ENCODE results near the gene THSD7B.
"Not testable (repeated sequence)": the region's sequence is repeated elsewhere in the genome, so short reads cannot be mapped to it uniquely, and the experiment has no call there.

The THSD7B gene

DNA sequence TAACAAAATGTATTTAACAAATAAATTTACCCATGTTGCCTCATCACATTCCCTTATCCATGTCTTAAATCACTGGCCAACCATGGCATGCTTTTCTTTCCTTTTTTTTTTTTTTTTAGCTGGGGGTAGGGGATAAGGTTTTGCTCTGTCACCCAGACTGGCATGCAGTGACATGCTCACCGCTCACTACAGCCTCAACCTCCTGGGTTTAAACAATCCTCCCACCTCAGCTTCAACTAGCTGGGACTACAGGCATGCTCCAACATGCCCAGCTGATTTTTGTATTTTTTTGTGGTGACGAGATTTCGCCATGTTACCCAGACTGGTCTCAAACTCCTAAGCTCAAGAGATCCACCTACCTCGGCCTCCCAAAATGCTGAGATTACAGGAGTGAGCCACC is 266.4 kb downstream of the THSD7B start:
- in situ Hi-C loops (cut with MboI; ENCODE audit: low sequenced_read_pairs) = no loop called here

DNA sequence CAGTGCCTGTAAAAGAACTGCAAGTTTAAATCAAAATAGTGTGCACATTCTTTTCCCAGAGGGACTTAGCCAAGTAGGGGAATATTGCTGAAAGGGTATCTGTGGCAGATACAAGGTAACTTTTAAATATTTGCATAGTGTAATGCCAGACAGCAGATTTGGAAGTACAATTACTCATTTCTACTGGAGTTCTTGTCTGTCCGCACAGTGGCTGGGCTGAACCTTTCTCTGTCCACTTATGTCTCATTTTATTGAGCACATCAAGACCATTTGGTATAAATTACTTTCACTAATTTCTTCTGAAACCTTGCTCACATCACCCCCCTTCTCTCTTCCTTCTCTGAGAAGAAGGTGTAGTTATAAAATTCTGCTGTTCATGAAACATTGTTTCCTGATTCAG is 271.3 kb downstream of the THSD7B start:
- in situ Hi-C loops (cut with MboI; ENCODE audit: low sequenced_read_pairs) = no loop called here

DNA sequence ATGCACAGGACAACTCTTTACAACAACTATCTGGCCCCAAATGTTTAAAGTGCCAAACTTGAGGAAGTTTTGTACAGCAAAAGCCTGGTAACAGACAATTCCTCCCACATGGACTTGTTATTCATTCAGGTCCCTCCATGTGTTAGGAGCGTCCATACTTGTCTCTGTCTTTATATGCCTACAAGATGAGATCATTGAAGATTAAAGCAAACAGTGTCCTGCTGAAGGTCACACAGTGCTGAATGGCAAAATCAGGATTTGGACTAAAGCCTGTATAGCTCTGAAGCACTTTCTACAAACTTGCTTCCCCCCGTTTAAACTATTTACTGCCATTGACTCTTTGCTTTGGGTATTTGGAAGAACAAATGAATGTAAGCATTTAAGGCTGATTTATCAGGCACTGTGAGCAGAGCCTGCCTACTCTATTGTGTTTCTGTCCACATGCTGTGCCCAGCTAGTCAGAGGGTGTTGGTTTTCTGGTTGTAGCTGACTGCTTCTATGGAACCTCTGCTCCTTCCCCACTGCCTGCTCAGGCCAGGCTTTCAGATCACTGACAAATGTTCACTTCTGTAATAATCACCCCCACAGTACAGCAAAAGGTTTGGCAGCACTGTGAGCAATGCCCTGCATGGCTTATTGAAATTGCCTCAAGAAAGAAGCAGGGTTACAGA is 274.3 kb downstream of the THSD7B start:
- in situ Hi-C loops (cut with MboI; ENCODE audit: low sequenced_read_pairs) = no loop called here

DNA sequence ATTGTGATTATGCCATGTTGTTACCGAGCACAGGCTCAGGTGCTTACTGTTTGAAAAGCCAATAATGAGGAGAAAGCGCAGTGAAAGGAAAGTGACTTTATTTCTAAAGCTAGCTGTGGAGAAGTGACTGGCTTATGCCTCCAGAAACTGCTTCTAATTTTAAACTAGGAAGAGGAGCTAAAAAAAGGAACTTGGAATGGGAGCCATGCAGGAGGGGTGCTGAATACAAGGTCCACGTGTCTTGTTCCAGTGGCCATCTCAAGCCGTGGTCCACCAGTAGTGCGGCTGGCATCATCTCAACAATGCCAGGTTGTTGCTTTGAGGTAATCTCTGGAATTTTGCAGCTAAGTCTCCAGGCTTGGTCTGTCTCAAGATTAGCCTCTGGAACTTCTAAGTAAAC is 282.0 kb downstream of the THSD7B start:
- in situ Hi-C loops (cut with MboI; ENCODE audit: low sequenced_read_pairs) = no loop called here

DNA sequence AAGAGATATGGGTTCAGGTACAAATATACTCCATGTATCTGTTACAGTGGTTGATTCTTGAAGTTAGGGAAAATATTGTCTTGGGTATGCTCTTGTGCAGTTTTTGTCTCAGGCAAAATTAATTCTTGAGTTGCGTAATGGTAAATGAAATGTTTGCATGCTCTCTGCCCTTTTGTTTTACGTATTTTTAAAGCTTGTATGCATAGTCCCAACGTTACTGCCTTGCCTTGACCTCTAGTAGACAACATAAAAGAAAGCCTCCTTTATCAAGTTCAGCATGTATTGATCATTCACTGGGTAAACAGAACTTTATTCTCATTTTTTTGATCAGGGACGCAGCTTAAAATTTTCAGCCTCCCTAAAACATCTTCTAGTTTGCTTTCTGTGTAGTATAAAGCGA is 283.1 kb downstream of the THSD7B start:
- in situ Hi-C loops (cut with MboI; ENCODE audit: low sequenced_read_pairs) = no loop called here

DNA sequence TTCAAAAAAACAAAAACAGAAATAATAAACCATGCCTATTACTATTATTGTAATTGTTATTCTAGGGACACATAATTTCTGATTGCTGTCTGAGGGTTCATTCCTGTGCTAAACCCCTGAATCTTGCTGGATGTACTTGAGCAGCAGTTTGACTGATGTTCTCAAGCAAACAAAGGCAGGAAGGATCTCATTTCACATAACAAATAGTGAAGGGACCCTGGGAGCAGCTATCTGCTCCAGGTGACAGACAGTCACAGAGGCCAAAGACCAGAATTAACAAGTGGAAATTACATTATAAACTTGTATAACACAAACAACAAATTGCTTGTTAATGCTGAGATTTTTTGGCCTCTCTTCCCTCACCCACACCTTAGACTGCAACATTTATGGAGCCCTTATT is 284.2 kb downstream of the THSD7B start:
- in situ Hi-C loops (cut with MboI; ENCODE audit: low sequenced_read_pairs) = no loop called here

DNA sequence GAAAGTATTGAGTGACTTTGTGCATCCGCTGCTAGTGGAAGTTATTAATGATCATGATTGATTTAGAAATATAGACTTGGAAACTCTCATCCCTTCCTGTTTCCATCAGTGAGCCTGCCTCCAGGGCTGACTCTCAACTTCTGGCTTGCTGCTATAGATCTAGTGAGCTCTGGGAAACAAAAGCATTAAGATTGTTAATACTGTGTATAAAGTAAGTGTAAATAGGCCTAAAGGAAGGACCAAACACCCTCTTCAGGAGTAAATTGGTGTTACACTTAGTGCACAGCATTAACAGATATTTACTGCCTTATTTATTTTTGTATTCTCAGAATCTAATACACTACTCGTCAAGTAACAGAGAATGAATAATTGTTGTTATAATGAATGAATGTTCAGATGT is 285.6 kb downstream of the THSD7B start:
- in situ Hi-C loops (cut with MboI; ENCODE audit: low sequenced_read_pairs) = no loop called here

DNA sequence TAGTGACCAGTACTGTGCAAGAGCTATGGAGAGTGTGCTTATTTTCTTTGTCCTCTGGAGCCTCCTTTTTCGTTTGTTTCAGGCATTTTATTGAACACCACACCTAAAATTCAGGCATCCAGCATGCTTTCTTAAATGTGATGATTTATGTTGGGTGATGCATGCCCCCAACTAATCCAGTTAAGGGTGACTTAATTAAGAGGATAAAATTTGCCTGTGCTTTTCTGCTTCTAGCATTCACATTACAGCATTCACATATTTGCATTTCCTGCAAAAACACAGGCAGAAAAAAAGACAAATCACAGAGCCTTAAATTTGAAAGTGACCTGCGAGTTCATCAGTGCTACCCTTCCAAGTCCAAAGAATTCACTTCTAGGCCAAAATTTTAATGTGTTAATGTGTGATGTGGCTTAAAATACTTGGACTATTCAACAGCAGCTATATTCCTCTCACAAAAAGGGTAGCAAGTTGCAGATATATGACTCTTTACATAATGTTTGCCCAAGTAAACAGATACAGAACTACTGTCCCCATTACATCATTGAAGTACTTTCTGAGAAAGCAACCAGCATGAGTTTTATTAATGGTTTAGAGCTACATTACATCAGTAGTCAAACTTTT is 286.5 kb downstream of the THSD7B start:
- in situ Hi-C loops (cut with MboI; ENCODE audit: low sequenced_read_pairs) = no loop called here

DNA sequence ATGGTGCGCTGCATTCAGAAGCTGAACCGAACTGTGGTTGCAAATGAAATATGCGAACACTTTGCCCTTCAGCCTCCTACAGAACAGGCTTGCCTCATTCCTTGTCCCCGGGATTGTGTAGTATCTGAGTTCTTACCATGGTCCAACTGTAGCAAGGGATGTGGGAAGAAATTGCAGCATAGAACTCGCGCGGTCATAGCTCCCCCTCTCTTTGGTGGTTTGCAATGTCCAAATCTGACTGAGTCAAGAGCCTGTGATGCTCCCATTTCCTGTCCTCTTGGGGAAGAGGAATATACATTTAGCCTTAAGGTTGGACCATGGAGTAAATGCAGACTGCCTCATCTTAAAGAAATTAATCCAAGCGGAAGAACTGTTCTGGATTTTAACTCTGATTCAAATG is 291.4 kb downstream of the THSD7B start:
- in situ Hi-C loops (cut with MboI; ENCODE audit: low sequenced_read_pairs) = no loop called here

DNA sequence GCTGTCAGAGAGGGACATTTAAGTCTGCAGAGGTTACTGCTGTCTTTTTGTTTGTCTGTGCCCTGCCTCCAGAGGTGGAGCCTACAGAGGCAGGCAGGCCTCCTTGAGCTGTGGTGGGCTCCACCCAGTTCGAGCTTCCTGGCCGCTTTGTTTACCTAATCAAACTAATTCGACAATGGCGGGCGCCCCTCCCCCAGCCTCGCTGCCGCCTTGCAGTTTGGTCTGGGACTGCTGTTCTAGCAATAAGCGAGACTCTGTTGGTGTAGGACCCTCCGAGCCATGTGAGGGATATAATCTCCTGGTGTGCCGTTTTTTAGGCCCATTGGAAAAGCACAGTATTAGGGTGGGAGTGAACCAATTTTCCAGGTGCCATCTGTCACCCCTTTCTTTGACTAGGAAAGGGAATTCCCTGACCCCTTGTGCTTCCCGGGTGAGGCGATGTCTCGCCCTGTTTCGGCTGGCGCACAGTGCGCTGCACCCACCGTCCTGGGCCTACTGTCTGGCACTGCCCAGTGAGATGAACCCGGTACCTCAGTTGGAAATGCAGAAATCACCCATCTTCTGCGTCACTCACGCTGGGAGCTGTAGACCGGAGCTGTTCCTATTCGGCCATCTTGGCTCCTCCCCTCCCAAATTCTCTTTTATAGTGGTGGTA is 310.9 kb downstream of the THSD7B start:
- in situ Hi-C loops (cut with MboI; ENCODE audit: low sequenced_read_pairs) = not testable (repeated sequence)

DNA sequence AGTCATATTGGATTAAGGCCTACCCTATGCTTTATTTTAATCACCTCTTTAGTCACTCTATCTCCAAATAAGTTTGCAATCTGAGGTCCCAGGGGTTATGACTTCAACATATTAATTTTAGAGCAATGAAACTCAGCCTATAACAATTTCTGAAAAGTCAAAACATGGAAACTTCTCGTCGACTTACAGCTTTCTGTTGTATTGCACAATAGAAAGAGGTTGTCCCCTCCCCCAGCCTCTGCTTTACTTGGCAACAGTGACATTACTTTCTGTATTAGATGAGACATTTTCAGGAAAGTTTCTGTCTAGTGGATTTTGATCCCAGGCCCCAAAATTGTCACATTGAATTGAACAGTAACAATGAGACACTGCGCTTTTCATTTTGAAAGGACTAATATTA is 326.4 kb downstream of the THSD7B start:
- in situ Hi-C loops (cut with MboI; ENCODE audit: low sequenced_read_pairs) = no loop called here

DNA sequence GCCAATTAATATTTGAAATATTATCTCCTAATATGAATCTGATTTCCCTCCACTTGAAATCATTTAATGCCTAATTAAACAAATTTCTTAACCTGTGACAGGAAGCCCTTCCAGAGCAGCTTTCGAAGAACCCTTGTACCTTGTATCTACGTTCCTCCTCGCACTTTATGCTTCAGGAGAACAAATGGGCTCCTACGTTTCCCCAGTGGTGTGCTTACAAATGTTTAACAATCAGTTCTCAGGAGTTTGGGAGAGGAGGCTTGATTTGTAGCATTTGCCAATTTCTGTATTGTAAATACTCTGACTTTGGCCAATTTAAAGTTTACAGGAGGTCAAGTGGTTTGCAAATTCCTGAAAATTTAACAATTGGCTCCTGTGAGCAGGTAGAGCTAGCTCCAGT is 327.8 kb downstream of the THSD7B start:
- in situ Hi-C loops (cut with MboI; ENCODE audit: low sequenced_read_pairs) = no loop called here

DNA sequence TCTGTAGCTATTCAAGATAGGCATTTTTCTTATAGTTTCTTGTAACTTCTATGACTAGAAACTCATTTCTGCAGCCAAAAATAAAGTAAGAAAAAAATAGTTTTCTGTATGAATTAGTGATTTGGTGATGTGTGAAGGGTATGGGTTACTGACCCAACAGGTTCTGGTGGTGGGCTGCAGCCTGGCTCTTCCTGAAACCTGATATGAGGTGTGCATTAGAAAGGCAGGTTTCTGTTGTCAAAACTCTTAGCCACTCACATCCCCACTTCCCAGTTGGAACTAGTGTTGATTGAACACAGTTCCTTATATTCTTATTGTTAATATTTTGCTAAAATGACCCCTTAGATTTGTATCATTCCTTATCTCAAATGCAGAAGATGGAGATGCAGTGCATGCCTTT is 330.8 kb downstream of the THSD7B start:
- in situ Hi-C loops (cut with MboI; ENCODE audit: low sequenced_read_pairs) = no loop called here

DNA sequence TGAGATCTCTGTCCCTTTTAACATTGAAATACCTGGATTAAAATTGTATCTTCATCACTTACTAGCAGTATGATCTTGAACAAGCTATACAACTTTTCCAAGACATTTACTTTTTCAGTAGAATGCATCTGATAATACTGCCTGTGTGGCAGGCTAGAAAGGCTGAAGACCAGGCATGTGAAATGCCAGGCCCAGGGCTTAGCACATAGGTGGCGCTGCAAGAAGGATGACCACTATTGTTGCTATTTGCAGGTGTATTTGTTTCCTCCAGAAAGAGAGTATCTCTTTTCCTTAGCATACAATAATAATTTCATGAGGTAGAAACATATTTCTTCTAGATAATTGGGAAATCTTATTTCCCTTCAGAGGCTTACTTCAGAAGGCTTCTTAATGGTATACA is 331.3 kb downstream of the THSD7B start:
- in situ Hi-C loops (cut with MboI; ENCODE audit: low sequenced_read_pairs) = no loop called here

DNA sequence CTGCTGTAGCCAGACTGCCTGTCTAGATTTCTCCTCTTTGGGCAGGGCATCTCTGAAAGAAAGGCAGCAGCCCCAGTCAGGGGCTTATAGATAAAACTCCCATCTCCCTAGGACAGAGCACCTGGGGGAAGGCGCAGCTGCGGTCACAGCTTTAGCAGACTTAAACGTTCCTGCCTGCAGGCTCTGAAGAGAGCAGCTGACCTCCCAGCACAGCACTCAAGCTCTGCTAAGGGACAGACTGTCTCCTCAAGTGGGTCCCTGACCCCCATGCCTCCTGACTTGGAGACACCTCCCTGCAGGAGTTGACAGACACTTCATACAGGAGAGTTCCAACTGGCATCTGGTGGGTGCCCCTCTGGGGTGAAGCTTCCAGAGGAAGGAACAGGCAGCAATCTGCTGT is 336.5 kb downstream of the THSD7B start:
- in situ Hi-C loops (cut with MboI; ENCODE audit: low sequenced_read_pairs) = not testable (repeated sequence)

DNA sequence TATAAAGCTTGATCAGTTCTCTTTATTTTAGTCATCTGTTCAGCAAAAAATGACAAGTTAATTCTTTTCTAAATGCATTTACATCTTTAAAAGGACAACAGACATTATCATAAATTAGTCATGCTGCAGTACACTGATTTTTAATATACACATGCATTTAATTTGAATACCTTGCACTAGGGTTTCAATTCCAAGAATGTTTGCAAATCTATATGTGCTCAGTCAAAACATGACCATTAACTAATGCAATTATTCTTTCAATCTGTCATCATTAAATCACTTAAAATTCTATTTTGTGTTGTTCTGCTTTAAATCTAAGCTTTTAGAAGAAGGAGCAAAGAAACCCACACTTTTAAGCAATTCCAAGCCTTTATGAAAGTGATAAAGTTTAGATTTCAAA is 342.6 kb downstream of the THSD7B start:
- in situ Hi-C loops (cut with MboI; ENCODE audit: low sequenced_read_pairs) = no loop called here

DNA sequence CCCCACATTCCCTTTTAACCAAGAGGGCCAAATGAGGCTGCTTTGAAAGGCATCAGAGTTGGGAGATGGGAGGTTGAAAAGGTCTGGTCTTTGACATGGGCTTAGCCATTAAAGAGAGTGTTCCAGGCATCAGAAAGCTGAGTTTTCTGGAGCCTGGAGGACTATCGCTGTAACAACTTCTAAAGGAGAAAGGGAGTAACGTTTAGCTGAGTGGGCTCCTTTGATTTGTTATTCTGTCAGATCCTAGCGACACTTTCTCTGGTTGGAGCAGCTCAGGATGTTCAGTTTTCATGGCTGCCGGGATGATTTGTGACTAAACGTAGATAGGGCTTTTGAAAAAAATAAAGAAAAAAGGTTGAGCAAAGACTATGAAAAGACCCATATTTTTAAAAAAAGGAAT is 346.6 kb downstream of the THSD7B start:
- in situ Hi-C loops (cut with MboI; ENCODE audit: low sequenced_read_pairs) = no loop called here

DNA sequence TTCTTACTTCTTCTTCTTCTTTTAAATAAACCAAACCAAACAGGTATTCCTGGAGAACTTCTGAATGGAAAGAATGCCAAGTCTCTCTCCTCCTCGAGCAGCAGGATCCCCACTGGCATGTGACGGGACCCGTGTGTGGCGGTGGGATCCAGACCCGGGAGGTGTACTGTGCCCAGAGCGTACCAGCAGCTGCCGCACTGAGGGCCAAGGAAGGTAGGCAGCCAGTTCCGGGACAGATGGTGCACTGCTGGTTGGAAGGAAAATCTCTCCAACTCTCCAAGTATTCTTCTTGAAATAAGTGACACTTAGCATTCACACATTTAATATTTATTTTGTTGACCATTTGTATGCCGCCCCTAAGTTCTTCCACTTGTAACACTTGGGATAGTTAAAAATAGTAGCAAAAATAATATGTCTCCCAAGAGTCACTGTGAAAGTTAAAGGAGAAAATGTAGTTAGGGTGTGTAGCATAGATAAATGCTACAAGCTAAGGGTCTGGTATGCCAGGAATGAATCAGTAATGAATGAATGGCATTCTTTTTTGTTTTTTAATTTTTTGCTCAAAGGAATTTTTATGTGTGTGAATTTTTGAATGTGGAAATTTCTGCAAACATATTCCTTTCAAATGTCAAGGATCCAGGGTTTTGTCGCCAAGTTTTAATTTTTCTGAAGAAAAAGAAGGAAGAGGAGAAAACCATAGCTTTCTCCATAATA is 349.9 kb downstream of the THSD7B start:
- in situ Hi-C loops (cut with MboI; ENCODE audit: low sequenced_read_pairs) = no loop called here

DNA sequence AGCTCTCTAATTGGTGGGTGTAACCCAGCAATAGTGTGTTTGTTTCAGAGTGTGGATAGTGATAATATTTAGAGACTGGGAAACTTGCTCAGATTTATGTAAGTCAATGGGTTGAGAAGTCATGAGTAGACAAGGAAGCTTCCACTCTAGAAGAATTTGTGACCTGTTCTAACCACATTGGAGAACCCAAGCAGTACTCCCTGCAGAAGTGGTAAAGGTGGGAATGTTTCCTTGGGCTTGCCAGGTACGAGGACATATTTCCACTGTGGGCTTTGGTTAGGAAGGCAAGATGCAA is 350.4 kb downstream of the THSD7B start:
- in situ Hi-C loops (cut with MboI; ENCODE audit: low sequenced_read_pairs) = no loop called here

DNA sequence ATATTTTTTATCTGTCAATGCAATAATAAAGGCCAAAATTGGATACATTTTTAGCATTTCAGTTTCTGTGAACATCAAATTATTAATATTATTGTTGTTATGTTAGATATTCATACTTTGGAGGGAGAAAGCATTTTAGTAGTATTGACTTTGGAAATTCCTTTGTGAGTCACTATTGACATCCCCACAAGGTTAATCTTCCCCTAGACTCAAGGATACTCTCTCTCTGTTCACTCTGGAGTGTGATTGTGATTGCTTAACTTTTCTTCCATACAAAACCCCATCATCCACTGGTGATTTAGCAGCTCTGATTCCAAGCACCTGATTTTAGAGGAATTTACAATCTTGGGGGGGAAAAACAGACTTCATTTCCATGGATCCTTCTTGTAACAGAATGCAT is 352.0 kb downstream of the THSD7B start:
- in situ Hi-C loops (cut with MboI; ENCODE audit: low sequenced_read_pairs) = no loop called here

DNA sequence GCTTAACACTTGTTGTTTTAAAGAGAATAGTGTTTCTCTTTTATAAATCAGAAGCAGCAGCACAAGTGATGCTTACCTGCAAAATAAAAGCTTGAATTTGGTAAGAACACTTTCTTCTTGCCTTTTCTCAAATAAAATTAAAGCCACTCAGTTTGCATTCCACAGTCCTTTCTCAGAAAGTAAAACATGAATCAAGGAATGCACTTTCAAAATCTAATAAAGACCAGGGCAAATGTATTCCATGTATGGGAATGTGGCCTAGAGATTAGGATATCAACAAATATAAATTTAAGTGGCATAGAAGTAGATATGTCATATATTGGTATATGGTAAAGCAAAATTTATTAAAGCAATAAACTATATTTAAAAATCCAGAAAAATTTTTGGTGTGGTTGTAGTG is 352.8 kb downstream of the THSD7B start:
- in situ Hi-C loops (cut with MboI; ENCODE audit: low sequenced_read_pairs) = no loop called here

DNA sequence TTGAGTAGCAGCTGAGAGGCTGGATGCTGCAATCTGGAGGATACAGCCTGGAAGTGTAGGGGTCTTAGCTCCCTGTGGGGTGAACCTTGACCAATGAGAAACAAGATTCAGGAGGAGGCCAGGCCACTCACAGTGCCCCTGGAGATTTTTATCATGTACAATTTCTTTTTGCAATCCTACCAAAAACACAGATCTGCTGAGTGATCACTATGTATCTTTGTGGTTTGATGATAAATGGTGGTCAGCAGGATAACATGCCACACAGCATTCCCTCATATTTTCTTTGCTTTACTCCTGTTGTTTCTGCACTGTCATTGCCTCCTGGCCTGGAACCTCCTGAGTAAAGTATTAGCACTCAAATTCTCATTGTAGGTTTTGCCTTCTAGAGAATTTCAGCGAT is 357.9 kb downstream of the THSD7B start:
- in situ Hi-C loops (cut with MboI; ENCODE audit: low sequenced_read_pairs) = no loop called here

Measured in HL-60/S4 (cell line).